ENCODE results near the gene CHST1.

CHST1 gene

GRCh38 chr11:45665206-45665932 is at the start of gene CHST1:
TSS of gene CHST1 (minus strand) at chr11:45665622. CDS start at chr11:45650923, 14,699 bp downstream.
- DNase-seq (ENCODE audit: low read depth in 2 of 2), result no peak

GRCh38 chr11:45713573-45713972 is 48.2 kb upstream of the CHST1 start:
- DNase-seq (ENCODE audit: low read depth in 2 of 2), result no peak

GRCh38 chr11:45710561-45710960 is 45.1 kb upstream of the CHST1 start:
- no peak for DNase-seq (ENCODE audit: low read depth in 2 of 2)

GRCh38 chr11:45708887-45709663 is 43.7 kb upstream of the CHST1 start:
- DNase-seq (ENCODE audit: low read depth in 2 of 2), result no peak

- DNase-seq (ENCODE audit: low read depth in 2 of 2), result no peak
Observed at GRCh38 chr11:45704635-45705034, 39.2 kb upstream of the CHST1 start.

GRCh38 chr11:45704133-45704532 is 38.7 kb upstream of the CHST1 start:
- no peak for DNase-seq (ENCODE audit: low read depth in 2 of 2)

GRCh38 chr11:45702511-45702910 is 37.1 kb upstream of the CHST1 start:
- no peak for DNase-seq (ENCODE audit: low read depth in 2 of 2)

- no peak for DNase-seq (ENCODE audit: low read depth in 2 of 2)
Observed at GRCh38 chr11:45698777-45699497, 33.5 kb upstream of the CHST1 start.

GRCh38 chr11:45692808-45693453 is 27.5 kb upstream of the CHST1 start:
- no peak for DNase-seq (ENCODE audit: low read depth in 2 of 2)

GRCh38 chr11:45688472-45689033 is 23.1 kb upstream of the CHST1 start:
- no peak for DNase-seq (ENCODE audit: low read depth in 2 of 2)

- no peak for DNase-seq (ENCODE audit: low read depth in 2 of 2)
Observed at GRCh38 chr11:45687836-45688235, 22.4 kb upstream of the CHST1 start.

GRCh38 chr11:45685964-45686537 is 20.6 kb upstream of the CHST1 start:
- DNase-seq (ENCODE audit: low read depth in 2 of 2), result no peak

- DNase-seq (ENCODE audit: low read depth in 2 of 2), result no peak
Observed at GRCh38 chr11:45684440-45684839, 19.0 kb upstream of the CHST1 start.

GRCh38 chr11:45683271-45684058 is 18.0 kb upstream of the CHST1 start:
- DNase-seq (ENCODE audit: low read depth in 2 of 2), result no peak

GRCh38 chr11:45679806-45680205 is 14.4 kb upstream of the CHST1 start:
- no peak for DNase-seq (ENCODE audit: low read depth in 2 of 2)

- no peak for DNase-seq (ENCODE audit: low read depth in 2 of 2)
Observed at GRCh38 chr11:45678976-45679375, 13.6 kb upstream of the CHST1 start.

GRCh38 chr11:45677770-45678512 is 12.5 kb upstream of the CHST1 start:
- DNase-seq (ENCODE audit: low read depth in 2 of 2), result no peak

- no peak for DNase-seq (ENCODE audit: low read depth in 2 of 2)
Observed at GRCh38 chr11:45676522-45677095, 11.2 kb upstream of the CHST1 start.

GRCh38 chr11:45675646-45676045 is 10.2 kb upstream of the CHST1 start:
- no peak for DNase-seq (ENCODE audit: low read depth in 2 of 2)
